Transverse colon (tissue), 4 donors: ENCODE results near the gene RACK1.

Experiments used
- EP300 ChIP-seq: sonication (generic); formaldehyde crosslinking; IDR thresholded peaks from one replicate; pipeline ENCODE4 v1.6.1; 2017; ENCODE audit warnings: antibody characterized with exemption, low read depth
- POLR2A ChIP-seq: fragments of 450-650 bp; IDR thresholded peaks from one replicate; pipeline ENCODE4 v1.6.1; 2016; ENCODE audit warnings: antibody characterized with exemption, mild to moderate bottlenecking, moderate library complexity
- POLR2AphosphoS5 ChIP-seq, 3 donors: sonication (generic); formaldehyde crosslinking; IDR thresholded peaks; one replicate each; pipeline ENCODE4 v1.6.1; 2016; ENCODE audit warnings: antibody characterized with exemption in 3 of 3
- TF ChIP-seq, protein P1 (sequence below), 5 experiments: fragments of 200-600 bp in 3 of 5; fragments of 450-650 bp in 2 of 5; sonication (generic) in 3 of 5; IDR thresholded peaks; 1 replicate in 2 of 5; 2 replicates in 3 of 5; pipeline ENCODE4 v1.5.1; 2016 to 2017; ENCODE audit warnings: antibody characterized with exemption in 5 of 5, inconsistent platforms in 3 of 5, mild to moderate bottlenecking in 2 of 5, moderate library complexity in 1 of 5

DNA sequence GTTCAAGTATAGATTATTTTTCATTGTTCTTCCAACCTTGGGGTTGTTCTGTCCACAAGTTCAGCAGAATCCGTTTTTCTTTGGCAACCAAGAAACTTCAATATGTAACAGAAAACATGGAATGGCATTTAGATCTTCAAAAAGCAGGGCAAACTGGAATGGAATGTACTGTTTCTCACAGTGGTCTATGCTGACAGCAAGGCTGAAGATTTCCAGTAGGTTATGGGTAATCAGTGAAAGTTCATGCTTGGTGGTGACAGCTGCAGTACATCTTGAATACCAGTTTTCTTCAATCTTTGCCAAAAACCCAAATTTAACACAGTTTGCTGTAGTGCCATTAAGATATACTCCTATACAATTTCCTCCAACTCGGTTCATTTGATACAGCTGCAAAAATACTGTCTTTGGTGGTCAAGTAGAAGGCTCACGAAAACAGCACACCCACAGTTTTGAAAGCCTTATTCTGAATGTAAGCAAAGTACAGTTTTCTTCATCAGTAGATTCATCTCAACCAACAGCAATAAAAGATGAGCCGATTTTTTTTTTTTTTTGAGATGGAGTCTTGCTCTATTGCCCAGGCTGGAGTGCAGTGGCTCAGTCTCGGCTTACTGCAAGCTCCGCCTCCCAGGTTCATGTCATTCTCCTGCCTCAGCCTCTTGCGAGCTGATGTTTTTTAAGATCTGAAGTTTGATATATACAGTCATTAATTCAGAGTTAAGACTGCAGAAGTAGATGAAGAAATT lies 12.3 kb upstream of the RACK1 start:
- TF ChIP-seq, protein P1, sequence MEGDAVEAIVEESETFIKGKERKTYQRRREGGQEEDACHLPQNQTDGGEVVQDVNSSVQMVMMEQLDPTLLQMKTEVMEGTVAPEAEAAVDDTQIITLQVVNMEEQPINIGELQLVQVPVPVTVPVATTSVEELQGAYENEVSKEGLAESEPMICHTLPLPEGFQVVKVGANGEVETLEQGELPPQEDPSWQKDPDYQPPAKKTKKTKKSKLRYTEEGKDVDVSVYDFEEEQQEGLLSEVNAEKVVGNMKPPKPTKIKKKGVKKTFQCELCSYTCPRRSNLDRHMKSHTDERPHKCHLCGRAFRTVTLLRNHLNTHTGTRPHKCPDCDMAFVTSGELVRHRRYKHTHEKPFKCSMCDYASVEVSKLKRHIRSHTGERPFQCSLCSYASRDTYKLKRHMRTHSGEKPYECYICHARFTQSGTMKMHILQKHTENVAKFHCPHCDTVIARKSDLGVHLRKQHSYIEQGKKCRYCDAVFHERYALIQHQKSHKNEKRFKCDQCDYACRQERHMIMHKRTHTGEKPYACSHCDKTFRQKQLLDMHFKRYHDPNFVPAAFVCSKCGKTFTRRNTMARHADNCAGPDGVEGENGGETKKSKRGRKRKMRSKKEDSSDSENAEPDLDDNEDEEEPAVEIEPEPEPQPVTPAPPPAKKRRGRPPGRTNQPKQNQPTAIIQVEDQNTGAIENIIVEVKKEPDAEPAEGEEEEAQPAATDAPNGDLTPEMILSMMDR (IDR thresholded peaks at IDR 0.05), result no peak
- TF ChIP-seq POLR2AphosphoS5 (IDR thresholded peaks at IDR 0.05) (no peak), POLR2A (no peak), EP300 (no peak)
